Epithelial cell of proximal tubule (primary cell): Measurements from ENCODE around the gene DTNBP1. TPM values are rescaled to one million over a fixed set of nuclear protein-coding genes. Genes with fewer than 3 reads are reported as not detected.

Source experiments
- DNase-seq: peaks from one replicate; pipeline ENCODE4 v3.0.0-alpha.2; 2011; ENCODE audit warnings: low read depth
- H3K4me3 ChIP-seq: 2 replicates; pipeline ENCODE4 v1.5.1; 2011; ENCODE audit warnings: low read depth, mild to moderate bottlenecking, low read length
- total RNA-seq: library from RNA; depleted of rRNA; stranded (reverse); fragments of >200 nt; gene quantifications from 2 replicates; pipeline ENCODE4 v1.2.3, GENCODE V29; 2015
- TF ChIP-seq, protein P1 (sequence below): conservative IDR thresholded peaks from 2 replicates; pipeline ENCODE4 v1.5.1; 2012; ENCODE audit warnings: low read depth, mild to moderate bottlenecking, low read length

The DTNBP1 gene
- total RNA-seq, 1 donor from 2014 or later: 6.3 TPM

DNA sequence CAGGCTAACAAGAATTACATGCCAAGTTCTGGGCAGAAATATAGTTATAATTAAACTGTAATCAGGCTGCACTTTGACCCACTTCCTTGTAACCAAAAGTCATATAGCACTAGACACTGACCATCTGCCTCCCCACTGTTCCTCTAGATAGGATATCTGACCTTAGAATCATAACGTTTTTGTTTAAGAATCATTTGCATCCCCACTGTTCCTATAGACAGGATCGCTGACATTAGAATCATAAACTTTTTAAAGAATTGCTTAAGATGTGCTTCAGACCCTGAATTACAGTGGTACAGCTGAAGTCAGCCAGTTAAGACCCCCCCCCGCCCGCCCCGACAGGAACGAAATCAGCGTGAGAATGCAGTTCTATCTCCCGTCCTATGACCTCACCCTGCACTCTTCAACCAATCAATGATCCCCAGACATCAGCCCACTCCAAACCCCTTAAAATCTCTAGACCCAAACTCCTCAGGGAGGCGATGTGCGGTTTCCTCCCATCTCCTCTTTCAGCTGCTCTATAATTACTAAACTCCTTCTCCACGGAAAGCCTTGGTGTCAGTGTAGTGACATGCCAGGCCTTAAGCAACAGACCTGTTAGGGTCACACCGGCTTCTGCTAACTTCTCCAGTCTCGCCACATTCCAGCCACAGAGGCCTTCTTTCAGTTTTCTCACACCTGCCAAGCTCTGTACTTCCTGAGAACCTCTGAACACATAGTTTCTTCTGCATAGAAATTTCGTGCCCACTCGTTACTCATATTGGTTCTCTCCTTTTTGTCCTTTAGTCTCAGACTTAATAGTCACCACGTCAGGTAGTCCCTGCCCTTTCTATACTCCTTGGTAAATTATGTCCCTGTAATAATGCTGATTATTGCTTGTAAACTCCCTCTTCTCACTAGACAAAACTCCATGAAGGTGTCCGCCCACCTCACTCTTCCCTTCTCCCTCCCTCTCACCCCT, 93.5 kb downstream of the DTNBP1 start:
- DNase-seq: no peak
- no peak overlapping the region for H3K4me3 ChIP-seq
- TF ChIP-seq, protein P1, sequence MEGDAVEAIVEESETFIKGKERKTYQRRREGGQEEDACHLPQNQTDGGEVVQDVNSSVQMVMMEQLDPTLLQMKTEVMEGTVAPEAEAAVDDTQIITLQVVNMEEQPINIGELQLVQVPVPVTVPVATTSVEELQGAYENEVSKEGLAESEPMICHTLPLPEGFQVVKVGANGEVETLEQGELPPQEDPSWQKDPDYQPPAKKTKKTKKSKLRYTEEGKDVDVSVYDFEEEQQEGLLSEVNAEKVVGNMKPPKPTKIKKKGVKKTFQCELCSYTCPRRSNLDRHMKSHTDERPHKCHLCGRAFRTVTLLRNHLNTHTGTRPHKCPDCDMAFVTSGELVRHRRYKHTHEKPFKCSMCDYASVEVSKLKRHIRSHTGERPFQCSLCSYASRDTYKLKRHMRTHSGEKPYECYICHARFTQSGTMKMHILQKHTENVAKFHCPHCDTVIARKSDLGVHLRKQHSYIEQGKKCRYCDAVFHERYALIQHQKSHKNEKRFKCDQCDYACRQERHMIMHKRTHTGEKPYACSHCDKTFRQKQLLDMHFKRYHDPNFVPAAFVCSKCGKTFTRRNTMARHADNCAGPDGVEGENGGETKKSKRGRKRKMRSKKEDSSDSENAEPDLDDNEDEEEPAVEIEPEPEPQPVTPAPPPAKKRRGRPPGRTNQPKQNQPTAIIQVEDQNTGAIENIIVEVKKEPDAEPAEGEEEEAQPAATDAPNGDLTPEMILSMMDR: no peak

DNA sequence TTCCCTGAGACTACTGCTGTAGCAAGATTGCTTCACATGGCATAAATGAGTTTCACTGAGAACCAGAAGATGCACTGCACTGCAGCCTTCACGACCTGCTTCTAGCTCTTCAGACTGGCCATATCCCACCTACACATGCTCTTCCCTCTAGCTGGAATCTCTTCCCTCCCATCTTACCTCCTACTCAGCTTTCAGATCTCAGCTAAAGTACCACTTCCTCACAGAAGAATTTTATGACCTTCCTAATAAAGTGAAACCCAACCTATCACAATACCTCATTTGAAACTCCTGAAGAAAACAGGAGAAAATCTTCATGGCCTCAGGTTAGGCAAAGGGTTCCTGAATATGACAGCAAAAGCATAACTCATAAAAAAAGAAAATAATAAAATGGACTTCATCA, 99.9 kb downstream of the DTNBP1 start:
- TF ChIP-seq, protein P1: no peak
- DNase-seq: no peak
- no peak overlapping the region for H3K4me3 ChIP-seq

DNA sequence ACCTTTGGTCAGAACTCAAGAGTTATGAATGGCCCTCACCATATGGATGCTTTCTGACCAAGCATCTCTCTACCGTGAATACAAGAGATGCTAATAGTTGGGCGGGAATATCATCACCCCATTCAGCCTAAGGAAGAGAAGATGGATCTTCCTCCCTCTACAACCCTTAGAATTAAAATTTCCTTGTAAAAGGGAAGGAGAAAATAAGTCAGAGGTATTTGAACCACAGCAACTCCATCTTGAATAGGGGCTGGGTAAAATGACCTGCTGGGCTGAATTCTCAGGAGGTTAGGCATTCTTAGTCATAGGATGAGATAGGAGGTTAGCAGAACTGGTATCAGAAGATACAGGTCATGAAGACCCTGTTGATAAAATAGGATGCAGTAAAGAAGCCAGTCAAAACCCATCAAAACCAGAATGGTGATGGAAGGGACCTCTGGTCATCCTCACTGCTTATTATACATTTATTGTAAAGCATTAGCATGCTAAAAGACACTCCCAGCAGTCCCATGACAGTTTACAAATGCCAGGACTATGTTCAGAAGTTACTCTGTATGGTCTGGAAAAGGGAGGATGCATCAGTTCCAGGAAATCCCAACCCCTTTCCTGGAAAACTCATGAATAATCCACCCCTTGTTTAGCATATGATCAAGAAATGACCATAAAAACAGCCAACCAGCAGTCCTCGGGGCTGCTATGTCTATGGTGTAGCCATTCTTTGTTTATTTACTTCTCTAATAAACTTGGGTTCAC, 101.2 kb downstream of the DTNBP1 start:
- DNase-seq: no peak
- no peak overlapping the region for H3K4me3 ChIP-seq
- TF ChIP-seq, protein P1: no peak

DNA sequence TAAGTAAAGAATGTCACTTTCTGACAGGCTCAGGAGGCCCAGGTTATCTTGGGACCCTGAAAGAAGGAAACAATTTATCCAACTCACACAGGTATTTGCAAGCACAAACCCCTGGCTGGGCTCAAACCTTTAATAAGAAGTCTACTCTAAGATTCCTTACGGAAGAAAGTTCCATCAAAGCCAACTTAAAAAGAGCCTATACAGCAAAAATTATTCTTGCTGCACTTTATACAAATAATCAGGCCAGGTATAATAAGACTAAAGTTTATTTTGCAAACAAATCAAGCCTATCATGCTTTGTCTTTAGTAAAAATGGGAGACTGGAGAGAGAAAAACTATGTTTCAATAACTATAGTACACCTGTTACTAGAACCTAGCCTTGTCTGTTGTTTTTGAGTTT, 102.1 kb downstream of the DTNBP1 start:
- H3K4me3 ChIP-seq: no peak overlapping the region
- no peak for DNase-seq
- TF ChIP-seq, protein P1: no peak

DNA sequence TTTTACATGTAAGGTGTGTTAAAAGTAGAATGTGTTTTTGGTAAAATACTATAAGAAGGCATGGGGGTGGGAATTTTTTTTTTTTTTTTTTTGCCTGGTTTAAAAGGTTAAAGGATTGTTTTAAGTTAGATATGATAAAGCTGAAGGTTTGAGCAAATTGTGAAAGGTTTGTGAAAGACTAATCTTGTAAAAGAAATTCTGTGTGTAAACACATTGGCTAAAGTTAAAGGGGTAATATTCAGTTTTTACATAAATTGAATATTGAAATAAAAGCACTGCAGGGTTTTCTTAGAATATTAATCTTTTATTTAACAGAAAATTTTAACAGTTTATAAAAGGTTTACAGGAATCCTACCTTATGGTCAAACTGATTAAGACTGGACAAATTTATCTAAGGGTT, 105.7 kb downstream of the DTNBP1 start:
- TF ChIP-seq, protein P1: no peak
- no peak overlapping the region for H3K4me3 ChIP-seq

DNA sequence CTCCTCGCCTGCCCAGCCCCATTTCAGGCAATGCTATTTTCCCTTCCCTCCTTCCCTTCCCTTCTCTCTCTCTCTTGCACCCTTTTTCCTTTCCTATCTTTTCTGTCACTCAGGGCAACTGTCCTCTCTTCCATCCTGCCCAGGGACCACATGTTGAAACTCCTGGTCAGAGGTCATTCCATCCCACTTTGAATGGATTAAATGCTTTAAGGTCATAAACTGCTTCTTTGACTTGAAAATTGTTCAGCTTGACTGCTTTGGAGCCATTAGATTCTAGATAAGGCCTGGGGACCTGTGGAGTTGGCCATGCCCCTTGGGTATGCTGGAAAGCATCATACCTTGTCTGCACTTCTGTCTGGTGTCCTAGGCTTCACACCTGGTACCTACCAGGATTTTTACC, 106.1 kb downstream of the DTNBP1 start:
- H3K4me3 ChIP-seq: no peak overlapping the region
- DNase-seq: no peak
- TF ChIP-seq, protein P1: no peak

More for the DNA sequence above, 105.7 kb downstream of the DTNBP1 start:
- no peak for DNase-seq
